Ishikawa (cell line): Measurements from ENCODE around the gene PPP1R9A.

ENCODE experiments used
- CREB1 ChIP-seq: IDR thresholded peaks from 2 replicates; pipeline ENCODE4 v1.6.1; 2012; ENCODE audit warnings: low read depth
- EGR1 ChIP-seq: IDR thresholded peaks from 2 replicates; pipeline ENCODE4 v1.6.1; 2012
- EP300 ChIP-seq: IDR thresholded peaks from 2 replicates; pipeline ENCODE4 v1.6.1; 2012; ENCODE audit warnings: borderline replicate concordance
- FOXM1 ChIP-seq: IDR thresholded peaks from 2 replicates; pipeline ENCODE4 v1.6.1; 2012; ENCODE audit warnings: low read depth, borderline replicate concordance
- MAX ChIP-seq: IDR thresholded peaks from 2 replicates; pipeline ENCODE4 v1.6.1; 2012
- NFIC ChIP-seq: IDR thresholded peaks from 2 replicates; pipeline ENCODE4 v1.6.1; 2012
- RAD21 ChIP-seq: IDR thresholded peaks from 2 replicates; pipeline ENCODE4 v1.6.1; 2012; ENCODE audit warnings: low read depth
- REST ChIP-seq: IDR thresholded peaks from 2 replicates; pipeline ENCODE4 v1.6.1; 2012; ENCODE audit warnings: low read depth, mild to moderate bottlenecking
- TAF1 ChIP-seq: IDR thresholded peaks from 2 replicates; pipeline ENCODE4 v1.6.1; 2012; ENCODE audit warnings: low read depth, mild to moderate bottlenecking
- TCF12 ChIP-seq: IDR thresholded peaks from 2 replicates; pipeline ENCODE4 v1.6.1; 2012; ENCODE audit warnings: low read depth
- TEAD4 ChIP-seq: IDR thresholded peaks from 2 replicates; pipeline ENCODE4 v1.6.1; 2012
- USF1 ChIP-seq: IDR thresholded peaks from 2 replicates; pipeline ENCODE4 v1.6.1; 2012
- YY1 ChIP-seq: IDR thresholded peaks from 2 replicates; pipeline ENCODE4 v1.6.1; 2012; ENCODE audit warnings: low read depth

- TF ChIP-seq USF1 (no peak), EP300 (no peak), TCF12 (no peak), CREB1 (no peak), RAD21 (no peak), TEAD4 (no peak), TAF1 (no peak), NFIC (no peak), YY1 (no peak), REST (no peak), FOXM1 (no peak), MAX (no peak), EGR1 (no peak)
These were observed 49.7 kb downstream of the PPP1R9A start for GRCh38 chr7:94957061-94957460.
